Spinal cord (tissue), 10 donors: Measurements from ENCODE around the gene NPR1. TPM values are rescaled to one million over a fixed set of nuclear protein-coding genes. Genes with fewer than 3 reads are reported as not detected.
"Not testable (repeated sequence)": the region's sequence is repeated elsewhere in the genome, so short reads cannot be mapped to it uniquely, and the experiment has no call there.

Experiments used
- DNase-seq, 6 donors: peaks; one replicate each; pipeline versions ENCODE4 v3.0.0 to v3.0.0-alpha.2; 2013 to 2015; ENCODE audit warnings: low spot score in 6 of 6, low read depth in 4 of 6
- H3K27ac ChIP-seq: one replicate; pipeline ENCODE4 v1.5.1; 2013; ENCODE audit warnings: low read depth, low read length, control low read depth
- H3K27me3 ChIP-seq: one replicate; pipeline ENCODE4 v1.6.1; 2013; ENCODE audit warnings: low read length; ENCODE audit not compliant: control insufficient read depth, insufficient read depth
- H3K36me3 ChIP-seq: one replicate; pipeline ENCODE4 v1.6.1; 2013; ENCODE audit warnings: low read length; ENCODE audit not compliant: control insufficient read depth, insufficient read depth
- H3K4me1 ChIP-seq: one replicate; pipeline ENCODE4 v1.6.1; 2013; ENCODE audit warnings: low read length; ENCODE audit not compliant: control insufficient read depth, insufficient read depth
- H3K4me3 ChIP-seq: one replicate; pipeline ENCODE4 v1.5.1; 2013; ENCODE audit warnings: low read depth, low read length, control low read depth
- H3K9me3 ChIP-seq: one replicate; pipeline ENCODE4 v1.6.1; 2013; ENCODE audit warnings: low read length; ENCODE audit not compliant: control insufficient read depth, insufficient read depth
- WGBS: methylation state at CpG from one replicate; pipeline ENCODE4 v1.1.5; 2013; ENCODE audit warnings: missing lambda C conversion rate; ENCODE audit not compliant: insufficient coverage; 5-methylcytosine and 5-hydroxymethylcytosine counted together
- polyA plus RNA-seq, 2 donors: library from polyadenylated mRNA; unstranded; fragments of 120-200 nt; gene quantifications; one replicate each; pipeline ENCODE4 v1.2.1, GENCODE V29; 2013; ENCODE audit not compliant: insufficient read length in 2 of 2
- total RNA-seq, 2 donors: library from RNA; depleted of rRNA in 1 of 2; stranded (reverse); fragments of 120-200 nt in 1 of 2; fragments of >200 nt in 1 of 2; gene quantifications; one replicate each; pipeline versions ENCODE4 v1.2.3 to v1.2.4, GENCODE V29; 2013 to 2014
- donor health status: healthy.

The NPR1 gene
- total and polyA plus RNA-seq, 4 donors = 1.6 to 6.3 (median 2.4) TPM

- H3K27me3 ChIP-seq = no peaks in the 10 kb centered on the region
- 39% methylated on average over 3 of the region's 7 CpGs for whole genome bisulfite sequencing
- DNase-seq = peak in 1 of 6 donors; percentile 2
- no peaks in the 10 kb centered on the region for H3K4me1 ChIP-seq
- no peaks in the 10 kb centered on the region for H3K36me3 ChIP-seq
- H3K4me3 ChIP-seq = no peak overlapping the region
- H3K27ac ChIP-seq = no peak overlapping the region
- no peaks in the 10 kb centered on the region for H3K9me3 ChIP-seq
Observed at GRCh38 chr1:153711026-153711425, 32.5 kb downstream of the NPR1 start.

- H3K36me3 ChIP-seq, H3K4me3 ChIP-seq, H3K9me3 ChIP-seq, H3K27me3 ChIP-seq, H3K27ac ChIP-seq, DNase-seq, H3K4me1 ChIP-seq: not testable (repeated sequence)
- no CpG with 5 or more reads among the region's 5 CpGs for WGBS
Observed at GRCh38 chr1:153716211-153716610, 37.7 kb downstream of the NPR1 start.

- Histone ChIP-seq H3K36me3 (no peaks in the 10 kb centered on the region), H3K9me3 (no peaks in the 10 kb centered on the region), H3K27ac (no peak overlapping the region), H3K4me1 (no peaks in the 10 kb centered on the region), H3K27me3 (no peaks in the 10 kb centered on the region), H3K4me3 (no peak overlapping the region)
- no peak for DNase-seq
- WGBS = 100% methylated on average over 1 of the region's 3 CpGs
Observed at GRCh38 chr1:153717330-153717729, 38.8 kb downstream of the NPR1 start.

- 84% methylated on average over 2 of the region's 3 CpGs for WGBS
- H3K27me3 ChIP-seq = no peaks in the 10 kb centered on the region
- H3K4me1 ChIP-seq = peaks cover 9% of the 10 kb centered on the region
- H3K27ac ChIP-seq = no peak overlapping the region
- no peak overlapping the region for H3K4me3 ChIP-seq
- H3K36me3 ChIP-seq = no peaks in the 10 kb centered on the region
- no peak for DNase-seq
- H3K9me3 ChIP-seq = no peaks in the 10 kb centered on the region
Observed at GRCh38 chr1:153723687-153724086, 45.2 kb downstream of the NPR1 start.

GRCh38 chr1:153724634-153725033 is 46.1 kb downstream of the NPR1 start:
- H3K27ac ChIP-seq, H3K36me3 ChIP-seq, H3K9me3 ChIP-seq, DNase-seq, H3K4me3 ChIP-seq, H3K27me3 ChIP-seq: not testable (repeated sequence)
- WGBS = 95% methylated on average over 3 of the region's 4 CpGs
- H3K4me1 ChIP-seq = peaks cover 12% of the 10 kb centered on the region

GRCh38 chr1:153727463-153728304 is 49.2 kb downstream of the NPR1 start, which contains the start of gene INTS3:
TSS of gene INTS3 (plus strand) at chr1:153728050. CDS start at chr1:153728635, 585 bp downstream.
- H3K27me3 ChIP-seq = no peaks in the 10 kb centered on the region
- H3K27ac ChIP-seq = peak within 1 kb of the TSS; percentile 96
- H3K4me3 ChIP-seq = peak within 1 kb of the TSS; percentile 95
- H3K9me3 ChIP-seq = no peaks in the 10 kb centered on the region
- H3K36me3 ChIP-seq = no peaks in the 10 kb centered on the region
- peaks cover 13% of the 10 kb centered on the region for H3K4me1 ChIP-seq
- WGBS = under 1% methylated on average over 34 of the region's 49 CpGs
- DNase-seq = peak; percentile 98 to 100 (median 100)

GRCh38 chr1:153728305-153729066 is 50.0 kb downstream of the NPR1 start:
- no peaks in the 10 kb centered on the region for H3K27me3 ChIP-seq
- H3K4me3 ChIP-seq = peak overlapping the region; percentile 95
- H3K4me1 ChIP-seq = peaks cover 13% of the 10 kb centered on the region
- WGBS = 0% methylated on average over 7 of the region's 19 CpGs
- H3K36me3 ChIP-seq = peaks cover 4% of the 10 kb centered on the region
- H3K9me3 ChIP-seq = no peaks in the 10 kb centered on the region
- H3K27ac ChIP-seq = peak overlapping the region; percentile 96
- peak in 4 of 6 donors; percentile 11 to 62 (median 34) for DNase-seq

- no peak overlapping the region for H3K4me3 ChIP-seq
- no peaks in the 10 kb centered on the region for H3K9me3 ChIP-seq
- peaks cover 6% of the 10 kb centered on the region for H3K36me3 ChIP-seq
- 50% methylated on average over 3 of the region's 5 CpGs for WGBS
- H3K27ac ChIP-seq = no peak overlapping the region
- H3K27me3 ChIP-seq = no peaks in the 10 kb centered on the region
- H3K4me1 ChIP-seq = peaks cover 13% of the 10 kb centered on the region
- no peak for DNase-seq
Observed at GRCh38 chr1:153730468-153730988, 52.0 kb downstream of the NPR1 start.

- WGBS = no CpG with 5 or more reads among the region's 1 CpG
- Histone ChIP-seq H3K36me3 (peaks cover 6% of the 10 kb centered on the region), H3K4me1 (peaks cover 4% of the 10 kb centered on the region), H3K27ac (no peak overlapping the region), H3K27me3 (no peaks in the 10 kb centered on the region), H3K9me3 (no peaks in the 10 kb centered on the region), H3K4me3 (no peak overlapping the region)
- no peak for DNase-seq
Observed at GRCh38 chr1:153733970-153734369, 55.5 kb downstream of the NPR1 start.
